Measurements from ENCODE around the gene SCCPDH. TPM values are rescaled to one million over a fixed set of nuclear protein-coding genes. Genes with fewer than 3 reads are reported as not detected.

The SCCPDH gene
- total and polyA plus RNA-seq, 4 donors = 52.1 to 84.3 (median 78.5) TPM

DNA sequence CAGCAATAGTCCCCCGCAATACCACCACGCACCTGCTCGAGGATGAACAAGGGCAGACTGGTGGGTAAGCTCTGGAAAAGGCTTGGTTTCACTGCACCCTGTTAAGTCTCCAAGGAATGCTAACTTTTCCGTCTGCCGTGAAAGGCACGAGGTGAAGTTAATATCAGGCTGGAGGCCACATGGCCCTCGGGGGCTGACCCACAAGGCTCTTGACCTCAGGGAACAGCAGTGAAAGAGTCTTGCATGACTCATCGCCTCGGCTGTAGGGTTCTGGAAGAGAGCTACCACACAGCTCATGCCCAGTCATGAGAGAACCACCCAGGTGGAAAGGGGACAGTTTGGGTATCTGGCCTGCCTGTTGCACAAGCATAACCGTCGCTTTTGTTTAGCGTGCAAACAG lies 24.7 kb downstream of the SCCPDH start:
- Histone ChIP-seq H3K36me3 (ENCODE audit: control insufficient read depth in 4 of 4, insufficient read depth in 3 of 4, low read depth in 1 of 4, low read length in 3 of 4) (peaks cover 2 to 30% (median 14%) of the 10 kb centered on the region in 4 donors), H3K4me1 (ENCODE audit: control insufficient read depth in 4 of 4, insufficient read depth in 4 of 4, low read length in 3 of 4) (no peaks in the 10 kb centered on the region), H3K4me3 (ENCODE audit: low read depth in 1 of 3, low read length in 3 of 3) (no peak overlapping the region), H3K9me3 (ENCODE audit: control insufficient read depth in 4 of 4, low read length in 3 of 4) (no peaks in the 10 kb centered on the region), H3K9ac (ENCODE audit: low read depth in 1 of 2, low read length in 2 of 2) (no peak overlapping the region), H3K27me3 (ENCODE audit: control insufficient read depth in 4 of 4, insufficient read depth in 4 of 4, low read length in 3 of 4) (no peaks in the 10 kb centered on the region), H3K27ac (ENCODE audit: low read depth in 1 of 2, low read length in 2 of 2) (no peak overlapping the region)
- no peak for DNase-seq (ENCODE audit: low spot score)
- 74% methylated on average over 12 of the region's 12 CpGs for WGBS
- peak; percentile 57 to 61 for TF ChIP-seq JUND (IDR thresholded peaks at IDR 0.05)
- TF ChIP-seq SP1 (IDR thresholded peaks at IDR 0.05) = no peak
- TF ChIP-seq RXRA (IDR thresholded peaks at IDR 0.05) = peak in 1 of 2 donors; percentile 6

DNA sequence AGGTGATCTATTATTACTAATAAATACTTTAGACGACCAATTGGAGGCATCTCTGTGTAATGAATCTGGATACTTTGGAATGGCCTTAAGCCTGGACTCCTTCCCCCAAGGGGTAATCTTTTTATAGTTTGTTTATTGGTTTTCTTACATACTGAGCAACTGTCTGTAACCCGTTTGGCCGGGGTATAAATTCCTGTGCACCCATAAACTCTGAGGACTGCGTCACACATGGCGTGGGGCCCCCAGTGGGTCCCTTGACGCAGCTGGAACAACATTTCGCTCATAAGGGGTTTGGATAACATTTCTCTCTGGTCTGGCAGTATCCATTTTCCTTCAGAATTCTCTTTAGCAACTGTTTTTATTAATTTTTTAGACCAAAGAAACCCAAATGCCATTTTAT lies 26.5 kb downstream of the SCCPDH start:
- no peak for TF ChIP-seq FOXA2 (IDR thresholded peaks at IDR 0.05)
- TF ChIP-seq, protein P1, sequence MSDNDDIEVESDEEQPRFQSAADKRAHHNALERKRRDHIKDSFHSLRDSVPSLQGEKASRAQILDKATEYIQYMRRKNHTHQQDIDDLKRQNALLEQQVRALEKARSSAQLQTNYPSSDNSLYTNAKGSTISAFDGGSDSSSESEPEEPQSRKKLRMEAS (IDR thresholded peaks at IDR 0.05) = no peak
- TF ChIP-seq HNF4G (IDR thresholded peaks at IDR 0.05) = no peak
- no peak for TF ChIP-seq TAF1 (conservative IDR thresholded peaks at IDR 0.05)
- TF ChIP-seq JUND (IDR thresholded peaks at IDR 0.05) = no peak
- TF ChIP-seq, protein P2, sequence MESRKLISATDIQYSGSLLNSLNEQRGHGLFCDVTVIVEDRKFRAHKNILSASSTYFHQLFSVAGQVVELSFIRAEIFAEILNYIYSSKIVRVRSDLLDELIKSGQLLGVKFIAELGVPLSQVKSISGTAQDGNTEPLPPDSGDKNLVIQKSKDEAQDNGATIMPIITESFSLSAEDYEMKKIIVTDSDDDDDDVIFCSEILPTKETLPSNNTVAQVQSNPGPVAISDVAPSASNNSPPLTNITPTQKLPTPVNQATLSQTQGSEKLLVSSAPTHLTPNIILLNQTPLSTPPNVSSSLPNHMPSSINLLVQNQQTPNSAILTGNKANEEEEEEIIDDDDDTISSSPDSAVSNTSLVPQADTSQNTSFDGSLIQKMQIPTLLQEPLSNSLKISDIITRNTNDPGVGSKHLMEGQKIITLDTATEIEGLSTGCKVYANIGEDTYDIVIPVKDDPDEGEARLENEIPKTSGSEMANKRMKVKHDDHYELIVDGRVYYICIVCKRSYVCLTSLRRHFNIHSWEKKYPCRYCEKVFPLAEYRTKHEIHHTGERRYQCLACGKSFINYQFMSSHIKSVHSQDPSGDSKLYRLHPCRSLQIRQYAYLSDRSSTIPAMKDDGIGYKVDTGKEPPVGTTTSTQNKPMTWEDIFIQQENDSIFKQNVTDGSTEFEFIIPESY (IDR thresholded peaks at IDR 0.05) = no peak
- no peak for TF ChIP-seq NR2F2 (IDR thresholded peaks at IDR 0.05)
- no peak for TF ChIP-seq RXRA (IDR thresholded peaks at IDR 0.05)
- no peak for TF ChIP-seq SP1 (IDR thresholded peaks at IDR 0.05)
- no peak for TF ChIP-seq HNF4A (conservative IDR thresholded peaks at IDR 0.05)
- TF ChIP-seq, protein P3, sequence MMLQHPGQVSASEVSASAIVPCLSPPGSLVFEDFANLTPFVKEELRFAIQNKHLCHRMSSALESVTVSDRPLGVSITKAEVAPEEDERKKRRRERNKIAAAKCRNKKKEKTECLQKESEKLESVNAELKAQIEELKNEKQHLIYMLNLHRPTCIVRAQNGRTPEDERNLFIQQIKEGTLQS (IDR thresholded peaks at IDR 0.05) = no peak
- TF ChIP-seq, protein P4, sequence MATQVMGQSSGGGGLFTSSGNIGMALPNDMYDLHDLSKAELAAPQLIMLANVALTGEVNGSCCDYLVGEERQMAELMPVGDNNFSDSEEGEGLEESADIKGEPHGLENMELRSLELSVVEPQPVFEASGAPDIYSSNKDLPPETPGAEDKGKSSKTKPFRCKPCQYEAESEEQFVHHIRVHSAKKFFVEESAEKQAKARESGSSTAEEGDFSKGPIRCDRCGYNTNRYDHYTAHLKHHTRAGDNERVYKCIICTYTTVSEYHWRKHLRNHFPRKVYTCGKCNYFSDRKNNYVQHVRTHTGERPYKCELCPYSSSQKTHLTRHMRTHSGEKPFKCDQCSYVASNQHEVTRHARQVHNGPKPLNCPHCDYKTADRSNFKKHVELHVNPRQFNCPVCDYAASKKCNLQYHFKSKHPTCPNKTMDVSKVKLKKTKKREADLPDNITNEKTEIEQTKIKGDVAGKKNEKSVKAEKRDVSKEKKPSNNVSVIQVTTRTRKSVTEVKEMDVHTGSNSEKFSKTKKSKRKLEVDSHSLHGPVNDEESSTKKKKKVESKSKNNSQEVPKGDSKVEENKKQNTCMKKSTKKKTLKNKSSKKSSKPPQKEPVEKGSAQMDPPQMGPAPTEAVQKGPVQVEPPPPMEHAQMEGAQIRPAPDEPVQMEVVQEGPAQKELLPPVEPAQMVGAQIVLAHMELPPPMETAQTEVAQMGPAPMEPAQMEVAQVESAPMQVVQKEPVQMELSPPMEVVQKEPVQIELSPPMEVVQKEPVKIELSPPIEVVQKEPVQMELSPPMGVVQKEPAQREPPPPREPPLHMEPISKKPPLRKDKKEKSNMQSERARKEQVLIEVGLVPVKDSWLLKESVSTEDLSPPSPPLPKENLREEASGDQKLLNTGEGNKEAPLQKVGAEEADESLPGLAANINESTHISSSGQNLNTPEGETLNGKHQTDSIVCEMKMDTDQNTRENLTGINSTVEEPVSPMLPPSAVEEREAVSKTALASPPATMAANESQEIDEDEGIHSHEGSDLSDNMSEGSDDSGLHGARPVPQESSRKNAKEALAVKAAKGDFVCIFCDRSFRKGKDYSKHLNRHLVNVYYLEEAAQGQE (IDR thresholded peaks at IDR 0.05) = no peak
- TF ChIP-seq FOXA1 (IDR thresholded peaks at IDR 0.05) = no peak
- TF ChIP-seq RAD21 (IDR thresholded peaks at IDR 0.05) = no peak
- TF ChIP-seq GABPA (IDR thresholded peaks at IDR 0.05 in 1 of 2, conservative IDR thresholded peaks at IDR 0.05 in 1 of 2) = no peak
- TF ChIP-seq EGR1 (IDR thresholded peaks at IDR 0.05; ENCODE audit: low read depth in 2 of 2) = no peak
- no peak overlapping the region for H3K9ac ChIP-seq (ENCODE audit: low read depth in 1 of 2, low read length in 2 of 2)
- H3K9me3 ChIP-seq (ENCODE audit: control insufficient read depth in 4 of 4, low read length in 3 of 4) = no peaks in the 10 kb centered on the region
- no peak overlapping the region for H3K27ac ChIP-seq (ENCODE audit: low read depth in 1 of 2, low read length in 2 of 2)
- no peak for DNase-seq (ENCODE audit: low spot score)
- 80% methylated on average over 7 of the region's 7 CpGs for WGBS
- peaks cover 2 to 30% (median 8%) of the 10 kb centered on the region in 4 donors for H3K36me3 ChIP-seq (ENCODE audit: control insufficient read depth in 4 of 4, insufficient read depth in 3 of 4, low read depth in 1 of 4, low read length in 3 of 4)
- H3K27me3 ChIP-seq (ENCODE audit: control insufficient read depth in 4 of 4, insufficient read depth in 4 of 4, low read length in 3 of 4) = no peaks in the 10 kb centered on the region
- no peak overlapping the region for H3K4me3 ChIP-seq (ENCODE audit: low read depth in 1 of 3, low read length in 3 of 3)
- no peaks in the 10 kb centered on the region for H3K4me1 ChIP-seq (ENCODE audit: control insufficient read depth in 4 of 4, insufficient read depth in 4 of 4, low read length in 3 of 4)

Data from liver (tissue), 9 donors.